IPS-15b (cell line): ENCODE data around the gene YIPF1.

Experiments
- H3K27me3 ChIP-seq: one replicate; pipeline ENCODE4 v1.6.1; 2013; ENCODE audit warnings: low read length; ENCODE audit not compliant: control insufficient read depth, insufficient read depth
- H3K36me3 ChIP-seq: one replicate; pipeline ENCODE4 v1.6.1; 2013; ENCODE audit warnings: low read length; ENCODE audit not compliant: control insufficient read depth, insufficient read depth
- H3K4me1 ChIP-seq: one replicate; pipeline ENCODE4 v1.6.1; 2013; ENCODE audit warnings: mild to moderate bottlenecking, low read length; ENCODE audit not compliant: control insufficient read depth, insufficient read depth
- H3K4me3 ChIP-seq: one replicate; pipeline ENCODE4 v1.5.1; 2013; ENCODE audit warnings: low read depth, low read length
- H3K9ac ChIP-seq: one replicate; pipeline ENCODE4 v1.6.1; 2013; ENCODE audit warnings: low read depth, mild to moderate bottlenecking, low read length
- H3K9me3 ChIP-seq: one replicate; pipeline ENCODE4 v1.6.1; 2013; ENCODE audit warnings: mild to moderate bottlenecking, low read length; ENCODE audit not compliant: control insufficient read depth, insufficient read depth

YIPF1 gene

GRCh38 chr1:53889304-53890298, at the start of gene YIPF1:
TSS of gene YIPF1 (minus strand) at chr1:53889797. CDS start at chr1:53888937, 860 bp downstream.
- Histone ChIP-seq H3K4me1 (no peaks in the 10 kb centered on the region), H3K9ac (peak within 1 kb of the TSS; percentile 39), H3K27me3 (no peaks in the 10 kb centered on the region), H3K9me3 (no peaks in the 10 kb centered on the region), H3K4me3 (peak within 1 kb of the TSS; percentile 95), H3K36me3 (peaks cover 3% of the 10 kb centered on the region)

GRCh38 chr1:53938136-53938830, 48.7 kb upstream of the YIPF1 start:
- Histone ChIP-seq H3K36me3 (no peaks in the 10 kb centered on the region), H3K9ac (no peak overlapping the region), H3K4me3 (no peak overlapping the region), H3K27me3 (no peaks in the 10 kb centered on the region), H3K9me3 (peaks cover 2% of the 10 kb centered on the region), H3K4me1 (no peaks in the 10 kb centered on the region)

- Histone ChIP-seq H3K36me3 (no peaks in the 10 kb centered on the region), H3K27me3 (no peaks in the 10 kb centered on the region), H3K9ac (no peak overlapping the region), H3K9me3 (peaks cover 2% of the 10 kb centered on the region), H3K4me3 (no peak overlapping the region), H3K4me1 (no peaks in the 10 kb centered on the region)
These were observed 46.8 kb upstream of the YIPF1 start for GRCh38 chr1:53936430-53936829.

GRCh38 chr1:53934170-53934765, 44.7 kb upstream of the YIPF1 start:
- H3K4me3 ChIP-seq = no peak overlapping the region
- H3K27me3 ChIP-seq = no peaks in the 10 kb centered on the region
- H3K36me3 ChIP-seq = no peaks in the 10 kb centered on the region
- H3K4me1 ChIP-seq = no peaks in the 10 kb centered on the region
- H3K9ac ChIP-seq = no peak overlapping the region
- peaks cover 2% of the 10 kb centered on the region for H3K9me3 ChIP-seq

- Histone ChIP-seq H3K36me3 (no peaks in the 10 kb centered on the region), H3K4me3 (no peak overlapping the region), H3K4me1 (no peaks in the 10 kb centered on the region), H3K9ac (no peak overlapping the region), H3K9me3 (peaks cover 2% of the 10 kb centered on the region), H3K27me3 (no peaks in the 10 kb centered on the region)
These were observed 41.9 kb upstream of the YIPF1 start for GRCh38 chr1:53931523-53931922.

- H3K9me3 ChIP-seq = peaks cover 2% of the 10 kb centered on the region
- no peaks in the 10 kb centered on the region for H3K27me3 ChIP-seq
- H3K36me3 ChIP-seq = no peaks in the 10 kb centered on the region
- no peak overlapping the region for H3K9ac ChIP-seq
- H3K4me1 ChIP-seq = no peaks in the 10 kb centered on the region
- no peak overlapping the region for H3K4me3 ChIP-seq
These were observed 41.3 kb upstream of the YIPF1 start for GRCh38 chr1:53930932-53931331.

- no peaks in the 10 kb centered on the region for H3K36me3 ChIP-seq
- no peaks in the 10 kb centered on the region for H3K27me3 ChIP-seq
- H3K4me1 ChIP-seq = no peaks in the 10 kb centered on the region
- no peak overlapping the region for H3K4me3 ChIP-seq
- H3K9ac ChIP-seq = no peak overlapping the region
- H3K9me3 ChIP-seq = peaks cover 2% of the 10 kb centered on the region
These were observed 39.8 kb upstream of the YIPF1 start for GRCh38 chr1:53929246-53929960.

GRCh38 chr1:53927376-53927881, 37.8 kb upstream of the YIPF1 start:
- no peaks in the 10 kb centered on the region for H3K36me3 ChIP-seq
- H3K4me3 ChIP-seq = no peak overlapping the region
- no peaks in the 10 kb centered on the region for H3K4me1 ChIP-seq
- H3K27me3 ChIP-seq = no peaks in the 10 kb centered on the region
- no peaks in the 10 kb centered on the region for H3K9me3 ChIP-seq
- no peak overlapping the region for H3K9ac ChIP-seq

- Histone ChIP-seq H3K4me3 (no peak overlapping the region), H3K36me3 (no peaks in the 10 kb centered on the region), H3K4me1 (peaks cover 3% of the 10 kb centered on the region), H3K9ac (no peak overlapping the region), H3K27me3 (no peaks in the 10 kb centered on the region), H3K9me3 (no peaks in the 10 kb centered on the region)
These were observed 30.1 kb upstream of the YIPF1 start for GRCh38 chr1:53919675-53920066.

- Histone ChIP-seq H3K4me1 (peaks cover 11% of the 10 kb centered on the region), H3K4me3 (no peak overlapping the region), H3K9me3 (no peaks in the 10 kb centered on the region), H3K27me3 (no peaks in the 10 kb centered on the region), H3K9ac (no peak overlapping the region), H3K36me3 (no peaks in the 10 kb centered on the region)
These were observed 28.7 kb upstream of the YIPF1 start for GRCh38 chr1:53918343-53918742.
